IPS-18a (cell line): ENCODE measurements around the gene STX8.

ENCODE experiments used
- H3K27ac ChIP-seq: one replicate; pipeline ENCODE4 v1.5.1; 2013; ENCODE audit warnings: low read length
- H3K27me3 ChIP-seq: one replicate; pipeline ENCODE4 v1.6.1; 2013; ENCODE audit warnings: mild to moderate bottlenecking, low read length; ENCODE audit not compliant: control insufficient read depth, insufficient read depth
- H3K36me3 ChIP-seq: one replicate; pipeline ENCODE4 v1.6.1; 2013; ENCODE audit warnings: low read depth, low read length; ENCODE audit not compliant: control insufficient read depth
- H3K4me1 ChIP-seq: one replicate; pipeline ENCODE4 v1.6.1; 2013; ENCODE audit warnings: low read depth, low read length; ENCODE audit not compliant: control insufficient read depth
- H3K4me3 ChIP-seq: one replicate; pipeline ENCODE4 v1.5.1; 2013; ENCODE audit warnings: low read length
- H3K9ac ChIP-seq: one replicate; pipeline ENCODE4 v1.6.1; 2013; ENCODE audit warnings: mild to moderate bottlenecking, low read length, moderate library complexity
- H3K9me3 ChIP-seq: one replicate; pipeline ENCODE4 v1.6.1; 2013; ENCODE audit warnings: low read depth, low read length; ENCODE audit not compliant: control insufficient read depth

The STX8 gene

GRCh38 chr17:9215465-9215864, 360.2 kb downstream of the STX8 start:
- Histone ChIP-seq H3K36me3 (no peaks in the 10 kb centered on the region), H3K4me1 (peaks cover 5% of the 10 kb centered on the region), H3K27ac (no peak overlapping the region), H3K4me3 (no peak overlapping the region), H3K27me3 (no peaks in the 10 kb centered on the region), H3K9me3 (peaks cover 5% of the 10 kb centered on the region), H3K9ac (no peak overlapping the region)

DNA sequence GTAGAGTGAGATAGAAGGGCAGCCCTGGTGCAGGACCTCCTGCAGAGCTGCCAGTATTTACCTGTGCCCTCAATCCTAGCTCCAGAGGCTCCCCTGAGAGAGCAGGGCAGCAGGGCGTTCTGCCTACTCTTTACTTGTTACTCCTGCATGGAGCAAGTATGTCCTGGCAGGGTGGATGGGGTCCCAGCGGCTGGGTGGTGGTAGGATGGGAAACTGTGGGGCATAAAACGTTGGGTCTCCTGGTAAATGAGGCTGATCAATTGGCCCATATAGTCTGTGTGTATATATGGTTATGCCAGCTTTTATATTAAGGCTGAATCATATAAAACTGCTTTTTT, 362.3 kb downstream of the STX8 start:
- Histone ChIP-seq H3K4me3 (no peak overlapping the region), H3K36me3 (no peaks in the 10 kb centered on the region), H3K9me3 (peaks cover 5% of the 10 kb centered on the region), H3K9ac (no peak overlapping the region), H3K4me1 (no peaks in the 10 kb centered on the region), H3K27ac (no peak overlapping the region), H3K27me3 (no peaks in the 10 kb centered on the region)

DNA sequence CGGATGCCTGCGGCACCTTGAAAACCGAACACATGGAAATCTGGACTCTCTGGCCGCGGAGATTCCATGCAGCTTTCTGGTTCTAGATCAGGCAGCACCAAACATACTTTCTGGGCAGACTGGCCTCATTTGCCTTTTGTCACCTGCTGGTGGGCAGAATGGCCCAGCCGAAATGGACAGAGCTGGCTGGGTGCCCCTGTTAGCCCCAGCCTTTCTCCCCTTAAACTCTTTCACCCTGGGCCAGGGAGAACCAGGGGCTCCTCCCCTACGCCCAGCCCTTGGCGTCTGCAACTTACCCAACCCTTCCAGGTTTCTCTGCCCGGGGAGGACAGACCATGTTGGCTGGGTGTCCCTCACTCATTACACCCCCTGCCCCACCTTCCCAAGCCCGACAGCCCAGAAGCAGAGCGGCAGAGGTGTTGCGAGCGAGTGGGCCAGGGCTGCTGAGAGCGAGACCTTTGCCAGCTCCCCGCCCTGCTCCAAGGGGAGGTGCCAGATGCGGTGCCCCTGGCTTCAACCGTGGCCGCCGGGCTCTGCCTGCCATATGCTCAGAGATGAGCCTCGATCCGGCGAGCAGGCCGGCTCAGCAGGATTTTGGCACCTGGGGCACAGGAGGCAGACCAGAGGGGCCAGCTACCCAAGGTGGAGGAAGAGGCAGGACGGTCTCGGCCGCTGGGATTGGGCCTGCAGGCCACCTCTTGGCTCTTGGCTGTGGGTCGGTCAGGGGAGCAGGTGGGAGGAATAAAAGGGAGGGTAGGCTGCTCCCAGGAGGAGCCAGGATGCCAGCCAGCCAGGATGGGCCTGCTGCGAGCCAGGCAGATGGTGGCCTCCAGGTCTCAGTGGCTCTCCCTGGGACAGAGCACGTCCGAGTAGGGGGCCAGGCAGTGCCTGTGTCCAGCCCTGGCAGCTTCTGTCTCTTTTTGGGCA, 363.0 kb downstream of the STX8 start:
- no peaks in the 10 kb centered on the region for H3K27me3 ChIP-seq

DNA sequence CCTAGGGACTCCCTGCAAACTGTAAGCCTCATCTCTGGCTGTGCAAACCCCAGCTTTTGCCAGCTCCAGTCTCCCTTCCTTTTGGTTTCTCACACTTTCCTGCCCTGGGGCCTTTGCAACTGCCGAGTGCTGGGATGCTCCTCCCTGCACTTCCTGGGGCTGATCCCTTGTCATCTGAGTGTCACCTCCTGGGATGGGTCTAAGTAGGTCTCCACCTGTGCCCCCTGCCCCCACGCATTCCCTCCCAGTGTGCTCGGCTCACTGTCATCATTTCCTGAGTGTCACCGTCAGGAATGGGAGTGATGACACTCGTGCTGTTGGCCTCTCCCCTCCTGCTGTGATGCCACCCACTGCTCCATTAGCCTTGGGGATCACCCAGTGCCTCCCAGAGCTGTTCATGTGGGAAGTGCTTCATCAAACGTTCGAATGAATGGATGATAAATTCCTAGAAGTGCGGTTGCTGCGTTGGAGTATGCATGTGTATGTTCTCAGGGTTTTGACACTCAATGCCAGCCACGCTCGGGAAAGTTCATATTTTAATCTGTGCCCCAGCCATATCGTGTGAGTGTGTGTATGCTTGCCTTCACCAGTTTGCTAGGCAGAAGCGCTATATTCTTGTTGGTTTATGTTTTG, 364.4 kb downstream of the STX8 start:
- Histone ChIP-seq H3K9me3 (peaks cover 5% of the 10 kb centered on the region), H3K27ac (no peak overlapping the region), H3K4me1 (no peaks in the 10 kb centered on the region), H3K27me3 (no peaks in the 10 kb centered on the region), H3K9ac (no peak overlapping the region), H3K36me3 (no peaks in the 10 kb centered on the region), H3K4me3 (no peak overlapping the region)

More for the DNA sequence above, 363.0 kb downstream of the STX8 start:
- H3K4me1 ChIP-seq = no peaks in the 10 kb centered on the region
- H3K9ac ChIP-seq = no peak overlapping the region
- no peaks in the 10 kb centered on the region for H3K36me3 ChIP-seq
- no peak overlapping the region for H3K4me3 ChIP-seq
- peaks cover 5% of the 10 kb centered on the region for H3K9me3 ChIP-seq
- no peak overlapping the region for H3K27ac ChIP-seq

- Histone ChIP-seq H3K4me3 (no peak overlapping the region), H3K36me3 (no peaks in the 10 kb centered on the region), H3K27ac (no peak overlapping the region), H3K27me3 (no peaks in the 10 kb centered on the region), H3K4me1 (no peaks in the 10 kb centered on the region), H3K9ac (no peak overlapping the region), H3K9me3 (no peaks in the 10 kb centered on the region)
Measured at GRCh38 chr17:9209781-9210370, 365.7 kb downstream of the STX8 start.

DNA sequence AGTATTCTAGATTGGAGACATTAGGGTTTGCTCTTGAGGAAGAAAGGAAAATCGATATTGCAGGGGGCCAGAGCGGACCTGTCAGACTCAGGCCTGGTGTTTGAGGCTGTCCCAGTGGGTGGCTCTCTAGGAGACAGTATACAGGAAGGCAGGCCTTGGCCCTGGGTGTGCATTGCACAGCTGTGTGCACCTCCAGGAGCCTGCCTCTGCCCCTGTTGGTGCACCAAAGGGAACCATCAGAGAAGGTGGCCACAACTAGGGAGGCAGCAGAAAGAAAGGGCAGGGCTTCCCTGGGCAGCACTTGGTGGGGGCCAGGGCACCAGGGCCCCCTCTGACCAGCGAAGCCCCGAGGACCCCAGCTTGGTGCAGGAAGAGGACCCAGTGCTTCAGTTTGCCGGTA, 366.3 kb downstream of the STX8 start:
- Histone ChIP-seq H3K27ac (no peak overlapping the region), H3K9me3 (no peaks in the 10 kb centered on the region), H3K36me3 (no peaks in the 10 kb centered on the region), H3K4me1 (no peaks in the 10 kb centered on the region), H3K4me3 (no peak overlapping the region), H3K9ac (no peak overlapping the region), H3K27me3 (no peaks in the 10 kb centered on the region)

GRCh38 chr17:9208381-9209105, 367.1 kb downstream of the STX8 start:
- Histone ChIP-seq H3K27me3 (no peaks in the 10 kb centered on the region), H3K9ac (no peak overlapping the region), H3K4me3 (no peak overlapping the region), H3K9me3 (no peaks in the 10 kb centered on the region), H3K36me3 (no peaks in the 10 kb centered on the region), H3K4me1 (no peaks in the 10 kb centered on the region), H3K27ac (no peak overlapping the region)

DNA sequence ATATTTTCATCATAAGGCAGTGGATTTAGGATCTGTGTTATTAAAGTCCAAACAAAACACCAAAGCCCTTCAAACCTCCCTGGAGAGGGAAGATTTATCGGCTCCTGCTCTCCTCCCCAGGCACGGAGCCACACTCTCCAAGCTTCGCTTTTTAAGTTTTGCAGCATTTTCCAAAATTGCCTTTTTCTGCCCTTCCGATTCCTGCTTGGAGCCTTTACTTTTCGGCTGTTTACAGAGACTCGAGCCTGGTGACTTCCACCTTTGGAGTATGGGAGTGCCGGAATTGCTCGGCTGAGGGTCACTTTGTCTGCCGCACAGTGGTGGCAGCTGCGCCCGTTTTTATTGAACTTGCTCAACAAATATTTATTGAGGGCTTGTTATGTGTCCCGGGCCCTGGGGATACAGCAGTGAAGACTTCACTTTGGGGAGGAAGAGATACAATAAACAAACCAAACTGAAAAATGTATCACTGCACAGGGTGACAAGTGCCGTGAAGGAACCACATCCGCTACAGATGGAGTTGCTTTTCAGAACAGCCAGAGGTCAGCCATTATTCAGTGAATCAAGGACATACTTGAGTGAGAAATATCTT, 368.8 kb downstream of the STX8 start:
- Histone ChIP-seq H3K4me1 (no peaks in the 10 kb centered on the region), H3K27ac (no peak overlapping the region), H3K4me3 (no peak overlapping the region), H3K27me3 (no peaks in the 10 kb centered on the region), H3K9ac (no peak overlapping the region), H3K9me3 (no peaks in the 10 kb centered on the region), H3K36me3 (no peaks in the 10 kb centered on the region)

DNA sequence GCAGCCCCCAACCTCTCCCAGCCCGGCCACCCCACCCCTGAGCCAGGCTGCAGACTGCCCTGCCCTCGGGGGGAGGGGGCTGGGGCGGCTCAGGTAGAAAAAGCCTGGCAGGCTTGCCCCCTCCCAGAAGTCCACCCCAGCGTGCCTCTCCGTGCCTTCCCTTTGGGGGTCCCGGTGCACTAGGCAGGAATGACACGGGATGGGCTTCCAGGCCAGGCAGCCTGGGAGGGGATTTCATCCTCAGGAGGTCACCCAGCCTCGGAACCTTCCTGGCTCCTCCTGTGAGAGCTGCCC, 369.3 kb downstream of the STX8 start:
- H3K36me3 ChIP-seq = no peaks in the 10 kb centered on the region
- H3K9me3 ChIP-seq = no peaks in the 10 kb centered on the region
- H3K4me3 ChIP-seq = no peak overlapping the region
- no peak overlapping the region for H3K27ac ChIP-seq
- H3K27me3 ChIP-seq = no peaks in the 10 kb centered on the region
- H3K4me1 ChIP-seq = no peaks in the 10 kb centered on the region
- no peak overlapping the region for H3K9ac ChIP-seq

DNA sequence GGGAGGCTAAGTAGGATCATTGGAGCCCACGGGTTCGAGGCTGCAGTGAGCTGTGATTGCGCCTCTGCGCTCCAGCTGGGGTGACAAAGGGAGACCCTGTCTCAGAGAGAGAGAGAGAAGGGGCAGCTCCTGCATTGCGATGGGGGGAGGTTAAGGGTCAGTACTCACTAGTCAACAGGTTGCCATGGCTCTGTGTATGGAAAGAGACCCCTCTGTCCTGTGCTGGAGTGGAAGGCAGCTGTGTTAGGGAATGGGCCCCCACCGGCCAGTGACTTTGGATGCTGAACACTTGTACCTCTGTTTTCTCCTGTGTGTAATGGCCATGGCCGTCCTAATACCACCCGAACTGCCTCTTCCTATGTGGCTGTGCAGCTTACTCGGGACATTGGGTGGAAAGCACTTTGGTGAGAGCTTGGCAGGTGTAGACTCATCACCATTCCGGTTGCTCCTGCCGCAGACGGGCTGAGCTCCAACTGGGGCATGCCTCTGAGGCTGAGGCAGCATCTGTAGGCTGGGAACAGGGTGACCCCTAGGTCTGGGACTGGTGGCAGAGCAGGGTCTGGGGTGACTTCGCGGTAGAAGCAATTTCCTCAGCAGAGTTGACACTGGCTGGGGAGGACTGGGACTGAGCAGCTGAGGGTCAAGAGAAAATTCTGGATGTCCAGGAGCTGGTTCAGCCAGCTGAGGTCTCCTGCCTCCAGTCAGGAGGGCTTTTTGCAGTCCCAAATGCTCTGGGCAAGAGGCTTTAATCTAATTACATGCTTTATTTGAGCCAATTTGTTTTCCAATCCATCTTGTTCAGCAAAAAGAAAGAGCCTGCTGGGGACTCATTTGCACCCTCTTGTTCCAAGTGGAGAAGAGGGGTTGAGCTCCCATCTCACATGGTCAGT, 369.9 kb downstream of the STX8 start:
- H3K4me3 ChIP-seq = no peak overlapping the region
- no peaks in the 10 kb centered on the region for H3K36me3 ChIP-seq
- H3K9me3 ChIP-seq = no peaks in the 10 kb centered on the region
- no peaks in the 10 kb centered on the region for H3K4me1 ChIP-seq
- H3K27ac ChIP-seq = no peak overlapping the region
- no peaks in the 10 kb centered on the region for H3K27me3 ChIP-seq
- H3K9ac ChIP-seq = no peak overlapping the region
